Measurements from ENCODE around the gene TTC38.

TTC38 gene

DNA sequence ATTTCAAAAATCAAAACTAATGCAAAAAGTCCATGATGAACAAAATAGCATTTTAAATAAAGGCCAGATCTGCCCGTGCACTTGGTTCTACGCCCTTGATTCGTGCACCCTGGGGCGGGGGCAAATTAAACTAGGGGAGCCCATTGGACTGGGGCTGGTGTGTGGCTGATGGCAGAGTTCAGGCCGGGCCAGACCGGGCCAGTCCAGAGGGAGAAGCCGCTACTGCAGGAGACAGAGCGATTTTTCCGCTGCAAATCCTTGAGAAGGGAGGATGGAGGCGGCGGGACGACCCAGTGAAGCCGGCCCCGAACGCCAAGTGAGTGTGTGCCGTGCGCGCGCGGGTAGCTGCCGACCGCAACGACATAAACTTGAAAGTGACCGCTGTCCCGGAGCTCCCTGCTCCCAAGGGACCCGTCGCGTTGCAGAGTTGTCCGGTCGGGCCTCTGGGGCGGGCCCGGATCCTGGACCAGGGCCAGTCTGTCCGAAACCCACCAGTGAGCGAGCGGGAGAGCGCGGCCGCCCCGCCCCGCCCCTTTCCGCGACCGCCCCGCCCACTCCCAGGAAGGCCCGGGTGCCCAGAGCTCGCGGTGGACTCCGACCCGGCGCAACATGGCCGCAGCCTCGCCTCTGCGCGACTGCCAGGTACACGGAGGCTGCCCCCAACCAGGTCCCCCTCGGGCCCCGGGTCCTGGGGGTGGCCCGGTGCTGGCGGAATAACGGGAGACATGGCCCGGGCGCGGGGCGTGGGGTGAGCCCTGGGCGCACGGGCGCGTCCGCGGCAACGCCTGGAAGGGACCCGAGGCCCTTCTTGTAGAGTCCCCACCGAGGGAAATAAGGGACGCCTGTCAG is at the start of gene TTC38:
TTC38 (plus strand) TSS at position 578 of the 849 bp plus-strand sequence; CDS start at position 610, 32 bp downstream.
- Mint-ChIP-seq H3K27me3 (peaks cover 16% of the 10 kb centered on the region), H3K4me3 (peak within 1 kb of the TSS; percentile 92), H3K9me3 (no peaks in the 10 kb centered on the region), H3K36me3 (no peaks in the 10 kb centered on the region), H3K4me1 (peaks cover 23% of the 10 kb centered on the region), H3K27ac (peak within 1 kb of the TSS; percentile 76)
- ATAC-seq, result peak; percentile 88

DNA sequence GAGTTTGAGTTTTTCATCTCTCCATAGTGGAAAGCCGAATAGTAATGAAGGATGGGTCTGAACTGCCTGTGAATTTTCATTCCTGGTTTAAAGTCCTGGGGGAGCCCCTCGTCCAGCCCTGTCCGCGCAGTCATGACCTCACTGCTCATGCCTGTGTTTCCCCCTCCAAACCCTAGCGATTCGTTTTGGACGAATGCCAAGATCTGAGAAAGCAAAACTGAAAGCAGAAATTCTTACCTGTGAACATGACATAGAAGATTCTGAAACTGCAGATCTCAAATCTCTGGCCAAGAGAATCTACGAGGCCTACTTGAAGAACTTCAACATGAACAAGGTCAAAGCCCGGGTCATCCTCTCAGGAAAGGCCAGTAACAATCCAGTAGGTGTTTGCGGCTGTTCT is 48.2 kb upstream of the TTC38 start:
- Mint-ChIP-seq H3K4me3 (no peak overlapping the region), H3K4me1 (peaks cover 14% of the 10 kb centered on the region), H3K9me3 (no peaks in the 10 kb centered on the region), H3K27me3 (no peaks in the 10 kb centered on the region), H3K36me3 (peaks cover 59% of the 10 kb centered on the region), H3K27ac (no peak overlapping the region)
- no peak for ATAC-seq

- Mint-ChIP-seq H3K27ac (peak overlapping the region; percentile 59), H3K27me3 (no peaks in the 10 kb centered on the region), H3K4me3 (no peak overlapping the region), H3K4me1 (peaks cover 14% of the 10 kb centered on the region), H3K9me3 (no peaks in the 10 kb centered on the region), H3K36me3 (peaks cover 57% of the 10 kb centered on the region)
- peak; percentile 81 for ATAC-seq
Observed at GRCh38 chr22:46220921-46221320, 46.9 kb upstream of the TTC38 start.

DNA sequence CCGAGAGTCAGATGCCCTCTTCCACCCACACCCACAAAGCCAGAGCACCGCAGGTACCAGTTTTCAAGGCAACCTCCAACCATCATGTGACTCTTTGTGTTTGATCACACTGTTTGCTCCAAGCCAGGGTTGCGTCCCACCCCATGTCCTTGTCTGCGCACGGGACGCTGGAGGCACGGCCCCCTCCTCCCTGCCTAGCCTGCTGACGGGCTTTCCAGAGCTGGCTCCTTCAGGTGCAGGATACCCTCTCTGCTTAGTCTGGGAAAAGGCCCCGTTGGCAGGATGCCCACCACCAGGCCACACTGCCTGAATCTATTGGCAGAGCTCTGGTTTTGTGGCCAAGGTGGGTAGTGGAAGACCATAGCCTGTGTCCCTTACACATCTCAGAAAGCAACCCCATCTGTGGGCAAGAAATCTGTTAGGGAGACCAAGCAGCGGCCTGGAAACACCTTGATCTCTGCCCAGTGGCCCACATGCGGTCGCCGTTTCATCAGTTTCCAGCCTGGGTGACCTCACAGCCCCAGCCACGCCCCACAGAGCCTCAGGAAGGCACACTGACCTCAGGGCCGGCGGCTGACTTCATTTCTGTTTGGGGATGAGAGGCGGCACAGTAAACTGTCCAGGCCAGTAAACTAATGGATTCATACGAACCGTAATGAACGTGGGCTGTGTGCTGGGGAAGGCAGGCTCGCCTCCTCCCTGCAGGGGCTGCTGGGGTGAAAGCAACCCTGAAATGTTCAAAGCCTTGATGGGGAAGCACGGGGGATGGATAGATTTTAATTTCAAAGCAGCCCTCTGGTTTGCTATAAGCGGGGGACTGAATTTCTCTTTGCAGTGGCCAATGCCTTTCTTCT is 43.5 kb upstream of the TTC38 start:
- H3K27me3 Mint-ChIP-seq, result no peaks in the 10 kb centered on the region
- H3K4me1 Mint-ChIP-seq, result peaks cover 14% of the 10 kb centered on the region
- H3K4me3 Mint-ChIP-seq, result no peak overlapping the region
- no peaks in the 10 kb centered on the region for H3K9me3 Mint-ChIP-seq
- ATAC-seq, result no peak
- H3K36me3 Mint-ChIP-seq, result peaks cover 30% of the 10 kb centered on the region
- no peak overlapping the region for H3K27ac Mint-ChIP-seq

DNA sequence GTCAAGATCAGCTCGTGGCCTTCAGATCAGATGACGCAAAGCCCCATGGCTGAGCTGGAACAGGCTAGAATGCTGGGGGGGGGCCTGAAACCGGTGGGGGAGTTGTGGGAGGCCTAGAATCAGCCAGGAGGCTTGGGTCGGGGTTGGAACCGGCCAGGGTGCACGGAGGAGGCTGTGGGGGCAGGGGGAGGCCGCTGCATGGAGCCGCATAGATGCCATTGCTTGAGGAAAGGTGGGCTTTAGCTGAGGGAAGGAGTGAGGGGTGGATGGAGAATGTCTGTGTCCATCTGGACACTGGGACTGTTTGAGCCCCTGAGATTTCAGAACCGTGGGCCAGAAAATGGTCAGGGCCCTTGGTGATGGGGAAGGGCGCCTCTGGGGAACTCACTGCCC is 42.9 kb upstream of the TTC38 start:
- Mint-ChIP-seq H3K27me3 (no peaks in the 10 kb centered on the region), H3K27ac (no peak overlapping the region), H3K36me3 (peaks cover 24% of the 10 kb centered on the region), H3K4me3 (no peak overlapping the region), H3K4me1 (peaks cover 8% of the 10 kb centered on the region), H3K9me3 (no peaks in the 10 kb centered on the region)
- ATAC-seq, result no peak

DNA sequence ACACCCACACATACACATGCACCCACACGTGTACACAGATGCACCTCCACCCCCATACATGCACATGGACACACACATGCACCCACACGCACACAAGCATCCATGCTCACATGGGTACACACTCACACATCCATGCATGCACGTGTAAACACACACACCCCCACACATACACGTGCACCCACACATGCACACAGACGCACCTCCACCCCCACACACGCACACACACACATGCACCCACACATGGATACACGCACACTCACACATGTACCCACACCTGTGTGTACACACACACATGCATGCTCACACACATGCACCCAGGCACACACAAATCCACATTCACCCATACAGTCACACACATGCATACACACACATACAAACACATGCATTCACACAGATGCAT is 42.2 kb upstream of the TTC38 start:
- no peaks in the 10 kb centered on the region for H3K27me3 Mint-ChIP-seq
- no peak for ATAC-seq
- peaks cover 8% of the 10 kb centered on the region for H3K4me1 Mint-ChIP-seq
- H3K4me3 Mint-ChIP-seq, result no peak overlapping the region
- peaks cover 24% of the 10 kb centered on the region for H3K36me3 Mint-ChIP-seq
- no peaks in the 10 kb centered on the region for H3K9me3 Mint-ChIP-seq
- H3K27ac Mint-ChIP-seq, result no peak overlapping the region

GRCh38 chr22:46226577-46226976 is 41.2 kb upstream of the TTC38 start:
- Mint-ChIP-seq H3K27ac (no peak overlapping the region), H3K27me3 (no peaks in the 10 kb centered on the region), H3K36me3 (peaks cover 18% of the 10 kb centered on the region), H3K9me3 (no peaks in the 10 kb centered on the region), H3K4me1 (peaks cover under 1% of the 10 kb centered on the region), H3K4me3 (no peak overlapping the region)
- ATAC-seq, result no peak

DNA sequence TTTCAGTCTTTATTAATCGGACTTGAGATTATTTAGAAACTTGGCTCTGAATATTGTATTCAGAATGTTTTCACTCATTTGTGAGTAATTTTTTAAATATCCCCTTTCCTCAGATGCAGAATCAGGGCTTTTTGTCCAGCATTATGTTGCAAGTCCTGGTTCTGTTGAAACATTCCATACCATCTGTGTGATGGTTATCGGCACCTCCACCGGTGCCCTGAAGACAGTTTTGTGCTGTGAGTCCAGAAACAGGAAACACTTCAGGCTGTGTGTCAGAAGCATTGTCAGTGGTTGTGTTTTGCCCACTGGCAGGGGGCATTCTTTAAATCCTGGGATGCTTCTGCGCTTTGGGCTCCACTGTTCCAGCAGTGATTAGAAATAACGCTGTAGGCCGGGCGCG is 38.1 kb upstream of the TTC38 start:
- H3K4me3 Mint-ChIP-seq, result no peak overlapping the region
- peaks cover 22% of the 10 kb centered on the region for H3K36me3 Mint-ChIP-seq
- H3K4me1 Mint-ChIP-seq, result no peaks in the 10 kb centered on the region
- no peaks in the 10 kb centered on the region for H3K27me3 Mint-ChIP-seq
- no peak for ATAC-seq
- no peaks in the 10 kb centered on the region for H3K9me3 Mint-ChIP-seq
- H3K27ac Mint-ChIP-seq, result no peak overlapping the region

GRCh38 chr22:46230262-46230901 is 37.4 kb upstream of the TTC38 start:
- H3K27ac Mint-ChIP-seq, result no peak overlapping the region
- H3K27me3 Mint-ChIP-seq, result no peaks in the 10 kb centered on the region
- H3K9me3 Mint-ChIP-seq, result no peaks in the 10 kb centered on the region
- no peaks in the 10 kb centered on the region for H3K4me1 Mint-ChIP-seq
- ATAC-seq, result no peak
- no peak overlapping the region for H3K4me3 Mint-ChIP-seq
- H3K36me3 Mint-ChIP-seq, result peaks cover 22% of the 10 kb centered on the region

GRCh38 chr22:46233231-46233630 is 34.6 kb upstream of the TTC38 start:
- Mint-ChIP-seq H3K4me3 (no peak overlapping the region), H3K4me1 (no peaks in the 10 kb centered on the region), H3K36me3 (peaks cover 30% of the 10 kb centered on the region), H3K27ac (no peak overlapping the region), H3K27me3 (no peaks in the 10 kb centered on the region), H3K9me3 (no peaks in the 10 kb centered on the region)
- ATAC-seq, result no peak

GRCh38 chr22:46234969-46235368 is 32.8 kb upstream of the TTC38 start:
- peaks cover 30% of the 10 kb centered on the region for H3K36me3 Mint-ChIP-seq
- no peaks in the 10 kb centered on the region for H3K27me3 Mint-ChIP-seq
- ATAC-seq, result no peak
- H3K9me3 Mint-ChIP-seq, result no peaks in the 10 kb centered on the region
- H3K27ac Mint-ChIP-seq, result no peak overlapping the region
- H3K4me1 Mint-ChIP-seq, result peaks cover 6% of the 10 kb centered on the region
- H3K4me3 Mint-ChIP-seq, result no peak overlapping the region

DNA sequence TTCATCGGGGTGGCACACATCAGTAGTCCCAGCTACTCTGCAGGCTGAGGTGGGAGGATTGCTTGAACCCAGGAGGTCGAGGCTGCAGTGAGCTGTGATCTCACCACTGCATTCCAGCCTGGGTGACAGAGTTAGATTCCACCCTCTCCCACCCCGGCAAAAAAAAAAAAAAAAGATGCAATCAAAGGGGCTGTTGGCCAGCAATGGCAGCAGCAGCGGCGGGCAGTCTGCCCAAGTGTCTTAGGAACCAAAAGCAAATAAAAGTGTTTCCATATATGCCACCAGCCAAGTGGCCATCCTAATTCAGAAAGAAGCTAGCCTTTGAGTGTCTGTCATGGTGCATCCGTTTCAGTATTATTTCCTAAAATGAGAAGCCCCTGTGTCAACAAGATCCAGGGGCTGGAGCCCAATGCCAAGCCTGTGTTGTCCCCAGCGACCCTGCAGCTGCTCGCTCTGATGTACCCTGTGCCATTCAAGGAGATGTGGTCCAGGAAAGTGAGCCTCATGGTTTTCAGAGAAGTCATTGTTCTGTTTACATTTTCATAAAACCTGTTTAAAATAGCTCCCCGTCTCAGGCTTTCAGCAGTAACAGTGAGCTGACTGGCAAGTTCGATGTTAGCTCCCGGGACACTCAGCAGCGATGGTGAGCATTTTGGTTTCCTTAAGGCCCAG is 30.2 kb upstream of the TTC38 start:
- Mint-ChIP-seq H3K27ac (no peak overlapping the region), H3K9me3 (no peaks in the 10 kb centered on the region), H3K27me3 (no peaks in the 10 kb centered on the region), H3K36me3 (peaks cover 21% of the 10 kb centered on the region), H3K4me1 (peaks cover 10% of the 10 kb centered on the region), H3K4me3 (no peak overlapping the region)
- no peak for ATAC-seq

DNA sequence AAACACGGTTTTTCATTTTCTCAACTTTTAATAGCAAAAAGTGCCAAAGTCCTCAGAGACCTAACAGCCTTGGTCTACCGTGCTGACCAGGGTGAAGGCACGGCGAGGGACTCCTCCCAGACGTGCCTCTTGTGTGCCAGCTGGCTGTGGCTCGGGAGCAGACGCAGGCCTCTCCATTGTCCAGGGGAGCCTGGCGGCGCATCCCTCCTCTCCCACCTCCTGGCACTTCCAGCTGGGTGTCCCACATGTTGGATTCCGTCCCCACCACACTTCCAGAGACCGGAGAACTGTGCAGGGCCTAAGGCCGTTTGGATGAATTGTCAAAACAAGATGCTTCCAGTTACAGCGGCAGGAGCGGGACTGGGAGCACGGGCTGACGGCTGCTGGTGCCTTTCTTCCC is 29.3 kb upstream of the TTC38 start:
- H3K4me1 Mint-ChIP-seq, result peaks cover 10% of the 10 kb centered on the region
- H3K9me3 Mint-ChIP-seq, result no peaks in the 10 kb centered on the region
- no peak overlapping the region for H3K4me3 Mint-ChIP-seq
- no peak for ATAC-seq
- H3K27ac Mint-ChIP-seq, result no peak overlapping the region
- no peaks in the 10 kb centered on the region for H3K27me3 Mint-ChIP-seq
- H3K36me3 Mint-ChIP-seq, result peaks cover 21% of the 10 kb centered on the region

GRCh38 chr22:46239261-46240048 is 28.4 kb upstream of the TTC38 start:
- Mint-ChIP-seq H3K9me3 (no peaks in the 10 kb centered on the region), H3K27me3 (no peaks in the 10 kb centered on the region), H3K4me1 (peaks cover 10% of the 10 kb centered on the region), H3K27ac (no peak overlapping the region), H3K4me3 (no peak overlapping the region), H3K36me3 (peaks cover 27% of the 10 kb centered on the region)
- peak; percentile 53 for ATAC-seq

Data from stimulated activated memory B cell treated with anti-CD40 and anti-IgM and Interleukin-4, amounts not matched to agents 10 μg/mL and 1 μg/mL and 100 μg/mL, for 72 hours (primary cell).